ENCODE data around the gene MORN1. TPM values are rescaled to one million over a fixed set of nuclear protein-coding genes. Genes with fewer than 3 reads are reported as not detected.

MORN1 gene
- total RNA-seq, 4 donors from 2014 or later: 4.9 to 21.5 (median 15.9) TPM

DNA sequence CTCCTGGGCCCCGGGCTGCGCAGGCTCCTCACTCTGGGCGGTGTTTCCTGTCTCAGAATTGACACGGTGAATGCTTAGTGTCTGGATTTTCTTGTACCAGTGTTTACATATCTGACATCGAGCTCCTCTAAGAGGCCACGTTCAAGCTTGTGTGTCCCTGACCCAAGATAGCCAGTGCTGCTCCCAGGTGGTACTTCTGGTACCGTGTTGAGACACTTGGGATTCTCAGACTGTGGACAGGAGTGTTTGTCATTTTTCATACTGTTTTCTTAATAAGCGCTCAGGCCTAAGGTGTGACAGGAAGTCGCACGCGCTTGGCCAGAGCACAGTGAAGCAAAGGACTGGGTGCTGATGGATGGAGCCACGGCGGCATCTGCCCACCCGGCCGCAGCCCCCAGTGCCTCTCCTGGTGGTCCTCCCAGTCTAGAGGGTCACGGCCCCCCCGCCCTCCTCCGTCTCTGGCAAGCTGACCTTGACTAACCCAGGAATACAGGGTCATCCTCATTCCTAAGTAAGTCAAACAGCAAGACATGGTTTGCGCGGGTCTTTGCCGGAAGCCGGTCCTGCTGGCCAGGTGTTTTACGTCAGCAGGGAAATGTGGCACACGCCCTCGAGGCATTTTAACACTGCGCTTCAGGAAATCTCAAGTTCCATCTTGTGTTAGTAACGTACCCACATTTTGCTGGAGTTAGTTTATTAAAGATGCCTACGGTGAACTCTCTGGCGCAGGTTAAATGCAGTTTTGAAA lies 13.0 kb upstream of the MORN1 start:
- H3K27ac ChIP-seq: no peak overlapping the region
- H3K4me3 ChIP-seq: no peak overlapping the region
- no peak for DNase-seq
- no peaks in the 10 kb centered on the region for H3K4me1 ChIP-seq
- no peaks in the 10 kb centered on the region for H3K27me3 ChIP-seq
- TF ChIP-seq POLR2A (IDR thresholded peaks at IDR 0.05): no peak
- TF ChIP-seq, protein P1, sequence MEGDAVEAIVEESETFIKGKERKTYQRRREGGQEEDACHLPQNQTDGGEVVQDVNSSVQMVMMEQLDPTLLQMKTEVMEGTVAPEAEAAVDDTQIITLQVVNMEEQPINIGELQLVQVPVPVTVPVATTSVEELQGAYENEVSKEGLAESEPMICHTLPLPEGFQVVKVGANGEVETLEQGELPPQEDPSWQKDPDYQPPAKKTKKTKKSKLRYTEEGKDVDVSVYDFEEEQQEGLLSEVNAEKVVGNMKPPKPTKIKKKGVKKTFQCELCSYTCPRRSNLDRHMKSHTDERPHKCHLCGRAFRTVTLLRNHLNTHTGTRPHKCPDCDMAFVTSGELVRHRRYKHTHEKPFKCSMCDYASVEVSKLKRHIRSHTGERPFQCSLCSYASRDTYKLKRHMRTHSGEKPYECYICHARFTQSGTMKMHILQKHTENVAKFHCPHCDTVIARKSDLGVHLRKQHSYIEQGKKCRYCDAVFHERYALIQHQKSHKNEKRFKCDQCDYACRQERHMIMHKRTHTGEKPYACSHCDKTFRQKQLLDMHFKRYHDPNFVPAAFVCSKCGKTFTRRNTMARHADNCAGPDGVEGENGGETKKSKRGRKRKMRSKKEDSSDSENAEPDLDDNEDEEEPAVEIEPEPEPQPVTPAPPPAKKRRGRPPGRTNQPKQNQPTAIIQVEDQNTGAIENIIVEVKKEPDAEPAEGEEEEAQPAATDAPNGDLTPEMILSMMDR (IDR thresholded peaks at IDR 0.05): no peak
- H3K36me3 ChIP-seq: peaks cover 0 to 87% (median 0%) of the 10 kb centered on the region in 3 donors
- H3K9me3 ChIP-seq: no peaks in the 10 kb centered on the region

DNA sequence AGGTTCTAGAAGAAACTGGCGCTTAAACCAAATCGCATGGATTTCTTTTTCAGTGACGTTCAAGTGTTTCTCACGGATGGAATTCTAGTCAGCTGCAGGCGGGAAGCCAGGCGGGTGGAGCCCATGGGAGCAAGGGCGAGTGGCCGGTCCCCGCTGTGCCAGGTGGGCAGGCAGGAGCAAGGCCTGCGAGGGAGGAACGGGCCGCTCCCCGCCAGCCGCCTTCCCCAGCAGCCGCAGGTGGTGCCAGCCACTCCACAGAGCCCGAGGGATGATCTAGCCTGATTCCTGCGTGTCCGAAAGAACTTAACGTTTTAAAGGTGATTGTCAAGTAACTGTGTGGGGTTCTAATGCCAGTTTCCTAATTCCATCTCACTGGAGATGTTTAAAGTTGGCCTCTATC lies 11.9 kb upstream of the MORN1 start:
- no peak for TF ChIP-seq POLR2A (IDR thresholded peaks at IDR 0.05)
- TF ChIP-seq, protein P1 (IDR thresholded peaks at IDR 0.05): no peak
- H3K27ac ChIP-seq: no peak overlapping the region
- no peaks in the 10 kb centered on the region for H3K9me3 ChIP-seq
- H3K27me3 ChIP-seq: no peaks in the 10 kb centered on the region
- H3K36me3 ChIP-seq: peaks cover 0 to 94% (median 0%) of the 10 kb centered on the region in 3 donors
- H3K4me3 ChIP-seq: no peak overlapping the region
- H3K4me1 ChIP-seq: no peaks in the 10 kb centered on the region
- no peak for DNase-seq

DNA sequence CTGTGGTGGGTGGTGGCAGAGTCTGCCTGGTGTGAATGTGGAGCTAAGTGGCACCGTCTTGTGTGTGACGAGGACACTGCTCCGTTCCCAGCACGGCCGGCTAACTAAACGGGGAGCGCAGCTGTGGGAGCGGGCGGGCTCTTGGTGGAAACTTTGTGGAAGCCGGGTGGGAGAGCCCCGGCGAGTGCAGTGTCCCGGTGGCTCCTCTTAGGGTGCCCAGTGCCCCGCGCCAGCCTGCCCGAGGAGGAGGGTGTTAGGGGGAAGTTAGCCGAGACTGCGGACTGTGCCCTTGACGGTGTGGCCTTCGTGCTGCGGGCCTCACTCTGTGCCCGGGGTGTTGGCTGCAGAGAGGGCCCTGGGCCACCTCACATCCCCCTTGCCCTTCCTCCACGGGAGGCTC lies 11.1 kb upstream of the MORN1 start:
- Histone ChIP-seq H3K27ac (no peak overlapping the region), H3K27me3 (no peaks in the 10 kb centered on the region), H3K36me3 (peaks cover 0 to 94% (median 0%) of the 10 kb centered on the region in 3 donors), H3K9me3 (no peaks in the 10 kb centered on the region), H3K4me1 (no peaks in the 10 kb centered on the region), H3K4me3 (no peak overlapping the region)
- no peak for TF ChIP-seq POLR2A (IDR thresholded peaks at IDR 0.05)
- TF ChIP-seq, protein P1 (IDR thresholded peaks at IDR 0.05): no peak
- DNase-seq: no peak

DNA sequence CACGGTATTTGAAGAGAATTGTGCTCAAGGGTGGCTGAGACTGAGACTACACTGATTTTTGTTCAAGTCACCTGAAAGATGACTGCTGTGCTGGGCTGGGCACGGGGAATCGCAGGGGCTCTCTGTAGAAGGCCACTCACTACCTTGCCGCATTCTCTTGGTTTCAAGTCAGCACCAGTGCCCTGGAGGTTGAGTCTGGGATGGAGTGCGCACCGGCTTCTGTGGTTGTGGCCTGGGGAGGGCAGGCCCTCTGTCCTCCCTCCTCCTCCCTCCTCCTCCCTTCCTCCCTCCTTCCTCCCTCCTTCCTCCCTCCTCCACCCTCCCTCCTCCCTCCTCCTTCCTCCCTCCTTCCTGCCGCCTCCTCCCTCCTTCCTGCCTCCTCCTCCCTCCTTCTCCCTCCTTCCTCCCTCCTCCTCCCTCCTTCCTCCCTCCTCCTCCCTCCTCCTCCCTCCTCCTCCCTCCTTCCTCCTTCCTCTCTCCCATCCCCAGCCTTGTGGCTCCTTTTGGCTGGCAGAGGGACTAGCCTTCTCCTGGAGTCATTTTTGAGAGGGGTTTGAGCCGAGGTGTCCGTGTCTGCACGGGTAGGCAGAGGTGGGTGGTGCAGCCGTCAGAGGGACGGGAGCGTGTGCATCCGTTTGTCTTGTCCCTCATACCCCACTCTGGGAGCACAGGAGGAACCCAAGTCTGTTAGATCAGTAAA lies 9.7 kb upstream of the MORN1 start:
- no peak overlapping the region for H3K27ac ChIP-seq
- no peaks in the 10 kb centered on the region for H3K27me3 ChIP-seq
- H3K4me1 ChIP-seq: no peaks in the 10 kb centered on the region
- H3K36me3 ChIP-seq: peaks cover 0 to 97% (median 0%) of the 10 kb centered on the region in 3 donors
- TF ChIP-seq POLR2A (IDR thresholded peaks at IDR 0.05): no peak
- TF ChIP-seq, protein P1 (IDR thresholded peaks at IDR 0.05): no peak
- no peaks in the 10 kb centered on the region for H3K9me3 ChIP-seq
- no peak for DNase-seq
- no peak overlapping the region for H3K4me3 ChIP-seq

DNA sequence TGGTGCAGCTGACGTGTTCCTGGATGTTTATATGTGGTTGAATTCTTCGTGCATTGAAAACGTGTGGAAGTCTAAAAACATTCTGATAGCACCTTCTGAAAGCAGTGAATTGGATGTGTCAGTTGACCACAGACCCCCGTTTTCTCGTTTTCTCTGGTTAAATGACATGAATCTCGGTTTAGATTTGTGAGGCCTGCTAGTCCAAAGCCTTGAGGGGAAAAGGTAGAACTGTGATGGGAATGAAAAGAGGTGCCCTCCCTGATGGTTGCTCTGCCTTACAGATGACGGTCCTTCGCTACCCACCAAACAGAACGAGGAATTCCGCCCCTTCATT lies 9.2 kb upstream of the MORN1 start:
- DNase-seq: no peak
- H3K36me3 ChIP-seq: peaks cover 0 to 97% (median 0%) of the 10 kb centered on the region in 3 donors
- no peaks in the 10 kb centered on the region for H3K27me3 ChIP-seq
- no peaks in the 10 kb centered on the region for H3K4me1 ChIP-seq
- H3K27ac ChIP-seq: no peak overlapping the region
- TF ChIP-seq, protein P1 (IDR thresholded peaks at IDR 0.05): no peak
- no peak for TF ChIP-seq POLR2A (IDR thresholded peaks at IDR 0.05)
- H3K4me3 ChIP-seq: no peak overlapping the region
- no peaks in the 10 kb centered on the region for H3K9me3 ChIP-seq
